ENCODE results near the gene SPSB1. TPM values are rescaled to one million over a fixed set of nuclear protein-coding genes. Genes with fewer than 3 reads are reported as not detected.
A peak's percentile ranks its signal among the peaks of the same experiment; 100 is the strongest.

SPSB1 gene
- total RNA-seq (2021) (27.9 and 33.8 TPM in 2 replicates), Bru-seq, nascent RNA (percentile 77 among the genes with signal in this experiment), BruChase-seq, experiment 1, labeled RNA remaining after a 2-hour chase (percentile 74 among the genes with signal in this experiment), BruChase-seq, experiment 2, labeled RNA remaining after a 6-hour chase (percentile 68 among the genes with signal in this experiment)
- long read RNA-seq, transcript SPSB1-201 (3 exons, 3,120 nt) = major isoform, 10 of 19 reads
- long read RNA-seq, partial matches to known transcripts = 0 of 19 reads
- long read RNA-seq, other reads (novel, unspliced or antisense) = 5 of 19 reads

- POLR2A ChIA-PET (ENCODE audit: unreplicated experiment) = interaction anchor here (0.7 kb wide), 1 partner anchor 338 kb away, joined by 3 read pairs; no protein-coding TSS in a partner anchor
- no peaks in the 10 kb centered on the region for H4K20me1 ChIP-seq (ENCODE audit: insufficient read depth)
- peak within 1 kb of the TSS; percentile 60; the same call in 1 of the 2 replicates for H2AFZ ChIP-seq
- peak; percentile 37 to 54 for DNase-seq
- no peaks in the 10 kb centered on the region for H3K27me3 ChIP-seq (ENCODE audit: insufficient read depth, low read depth)
- TF ChIP-seq, protein P1, sequence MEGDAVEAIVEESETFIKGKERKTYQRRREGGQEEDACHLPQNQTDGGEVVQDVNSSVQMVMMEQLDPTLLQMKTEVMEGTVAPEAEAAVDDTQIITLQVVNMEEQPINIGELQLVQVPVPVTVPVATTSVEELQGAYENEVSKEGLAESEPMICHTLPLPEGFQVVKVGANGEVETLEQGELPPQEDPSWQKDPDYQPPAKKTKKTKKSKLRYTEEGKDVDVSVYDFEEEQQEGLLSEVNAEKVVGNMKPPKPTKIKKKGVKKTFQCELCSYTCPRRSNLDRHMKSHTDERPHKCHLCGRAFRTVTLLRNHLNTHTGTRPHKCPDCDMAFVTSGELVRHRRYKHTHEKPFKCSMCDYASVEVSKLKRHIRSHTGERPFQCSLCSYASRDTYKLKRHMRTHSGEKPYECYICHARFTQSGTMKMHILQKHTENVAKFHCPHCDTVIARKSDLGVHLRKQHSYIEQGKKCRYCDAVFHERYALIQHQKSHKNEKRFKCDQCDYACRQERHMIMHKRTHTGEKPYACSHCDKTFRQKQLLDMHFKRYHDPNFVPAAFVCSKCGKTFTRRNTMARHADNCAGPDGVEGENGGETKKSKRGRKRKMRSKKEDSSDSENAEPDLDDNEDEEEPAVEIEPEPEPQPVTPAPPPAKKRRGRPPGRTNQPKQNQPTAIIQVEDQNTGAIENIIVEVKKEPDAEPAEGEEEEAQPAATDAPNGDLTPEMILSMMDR (conservative IDR thresholded peaks at IDR 0.05) = no peak
- TF ChIP-seq EZH2 (IDR thresholded peaks at IDR 0.05; ENCODE audit: low read depth) = no peak
- H3F3A ChIP-seq (ENCODE audit: insufficient read depth, low read depth) = peaks cover 16% of the 10 kb centered on the region
- CTCF ChIA-PET = interaction anchor here (0.6 kb wide), 2 partner anchors 59 to 472 kb away, joined by 3 to 4 read pairs; no protein-coding TSS in a partner anchor
- H3K79me2 ChIP-seq (ENCODE audit: low read depth) = peaks cover 41% of the 10 kb centered on the region
- H3K4me3 ChIP-seq = peak within 1 kb of the TSS; percentile 83
- H3K9me3 ChIP-seq (ENCODE audit: insufficient read depth, low read depth) = no peaks in the 10 kb centered on the region; the same call in 1 of the 2 replicates
- no peaks in the 10 kb centered on the region for H3K36me3 ChIP-seq (ENCODE audit: low read depth)
- H3K4me2 ChIP-seq = peak within 1 kb of the TSS; percentile 87
- intact Hi-C loops (cut with micrococcal nuclease; ENCODE audit: unreplicated experiment) = loop anchor here (5.0 kb wide), 3 partner anchors 60 to 180 kb away; no protein-coding TSS in a partner anchor
- no peaks in the 10 kb centered on the region for H3K9me2 ChIP-seq (ENCODE audit: insufficient read depth)
- peaks cover 42% of the 10 kb centered on the region for H3K4me1 ChIP-seq (replicated peaks; ENCODE audit: insufficient read depth)
- no TSS peak for BruUV-seq (replicated peaks)
- H3K27ac ChIP-seq = peak within 1 kb of the TSS; percentile 60; the same call in 1 of the 2 replicates
These were observed at the start of gene SPSB1 for GRCh38 chr1:9292361-9293240. TSS of gene SPSB1 (plus strand) at chr1:9292894. CDS start at chr1:9355892, 62,998 bp downstream.

DNA sequence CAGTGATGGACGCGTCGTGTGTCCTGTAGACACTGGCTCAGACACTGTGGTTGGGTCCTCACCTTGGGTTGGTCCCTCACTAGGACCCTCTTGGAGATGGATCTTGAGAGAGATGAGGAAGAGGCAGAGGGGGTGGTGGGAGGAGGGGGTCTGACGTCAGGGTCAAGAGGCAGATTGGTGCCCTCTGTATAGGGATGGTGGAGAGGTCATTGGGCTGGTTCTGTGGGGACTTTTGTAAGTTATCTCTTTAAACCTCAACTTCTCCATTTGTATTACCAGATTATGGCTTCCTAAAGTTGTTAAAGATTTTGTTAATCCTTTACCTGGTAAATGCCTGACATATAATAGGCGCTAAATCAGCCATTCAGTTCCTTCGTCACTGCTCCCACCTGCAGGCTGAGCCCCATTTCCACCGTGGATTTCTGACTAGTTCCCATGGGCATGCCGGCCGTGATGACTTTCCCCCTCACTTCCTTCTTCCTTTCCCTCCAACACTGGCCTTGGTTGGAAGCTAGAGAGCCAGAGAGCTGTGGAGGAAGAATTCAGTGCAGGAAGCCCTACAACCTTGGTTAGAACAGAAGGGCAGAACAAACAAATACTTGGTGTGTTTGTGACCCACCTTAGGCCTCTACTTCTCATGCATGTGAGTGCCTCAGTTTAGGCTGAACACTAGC is 49.5 kb upstream of the SPSB1 start:
- intact Hi-C loops (cut with micrococcal nuclease; ENCODE audit: unreplicated experiment) = no loop called here
- H3K4me1 ChIP-seq (replicated peaks; ENCODE audit: insufficient read depth) = peaks cover 4% of the 10 kb centered on the region; the same call in 1 of the 2 replicates
- no peak for DNase-seq
- H3K27me3 ChIP-seq (ENCODE audit: insufficient read depth, low read depth) = no peaks in the 10 kb centered on the region
- TF ChIP-seq EZH2 (IDR thresholded peaks at IDR 0.05; ENCODE audit: low read depth) = no peak
- TF ChIP-seq, protein P1 (conservative IDR thresholded peaks at IDR 0.05) = no peak
- no peaks in the 10 kb centered on the region for H4K20me1 ChIP-seq (ENCODE audit: insufficient read depth)
- BruUV-seq (replicated peaks) = no TSS peak
- H3K9me3 ChIP-seq (ENCODE audit: insufficient read depth, low read depth) = no peaks in the 10 kb centered on the region
- H3K4me3 ChIP-seq = no peak overlapping the region
- H2AFZ ChIP-seq = no peak overlapping the region
- ChIA-PET CTCF (interaction anchor here (0.5 kb wide), 1 partner anchor 11 kb away, joined by 5 read pairs; no protein-coding TSS in a partner anchor), POLR2A (ENCODE audit: unreplicated experiment) (no interaction called here)
- H3K79me2 ChIP-seq (ENCODE audit: low read depth) = no peaks in the 10 kb centered on the region
- H3K36me3 ChIP-seq (ENCODE audit: low read depth) = no peaks in the 10 kb centered on the region
- H3F3A ChIP-seq (ENCODE audit: insufficient read depth, low read depth) = 0 out of 2 replicates have a peak, but pooled peaks cover 4% of the 10 kb centered on the region
- no peak overlapping the region for H3K4me2 ChIP-seq
- H3K9me2 ChIP-seq (ENCODE audit: insufficient read depth) = no peaks in the 10 kb centered on the region
- H3K27ac ChIP-seq = no peak overlapping the region
